ENCODE data around the gene FOSL1. TPM values are rescaled to one million over a fixed set of nuclear protein-coding genes. Genes with fewer than 3 reads are reported as not detected.

The FOSL1 gene
- total RNA-seq, 1 experiment from 2014 or later: 54.0 TPM

DNA sequence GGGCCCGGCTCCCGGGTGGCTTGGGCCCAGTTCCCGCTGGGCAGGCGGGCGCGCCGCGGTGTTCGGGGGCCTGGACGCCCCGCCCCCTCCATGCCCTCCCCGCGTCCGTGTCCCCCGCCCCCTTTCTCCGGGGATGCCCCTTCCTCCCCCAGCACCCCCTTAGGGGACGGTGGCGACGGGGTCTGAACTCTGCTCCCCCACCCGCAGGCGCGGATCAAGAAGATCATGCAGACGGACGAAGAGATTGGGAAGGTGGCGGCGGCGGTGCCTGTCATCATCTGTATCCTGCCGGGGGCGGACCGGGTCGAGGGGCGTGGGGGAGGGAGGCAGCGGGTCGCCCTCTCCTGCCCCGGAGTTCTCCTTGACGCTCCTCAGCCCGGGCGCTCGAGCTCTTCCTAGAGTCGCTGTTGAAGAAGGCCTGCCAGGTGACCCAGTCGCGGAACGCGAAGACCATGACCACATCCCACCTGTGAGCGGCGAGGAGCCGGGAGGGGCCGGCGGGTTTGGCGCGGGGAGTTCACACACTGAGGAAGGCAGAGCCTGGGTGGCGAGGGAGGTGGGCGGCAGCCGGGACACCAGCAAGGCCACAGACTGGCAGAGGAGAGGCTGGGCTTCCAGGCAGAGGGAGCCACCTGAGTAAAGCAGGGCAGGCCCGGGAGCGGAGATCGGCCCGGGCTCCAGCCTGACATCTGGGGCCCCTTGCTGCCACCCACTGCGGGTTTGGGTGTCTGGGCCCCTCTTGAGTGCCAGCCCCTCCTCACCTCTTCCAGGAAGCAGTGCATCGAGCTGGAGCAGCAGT lies 19.6 kb upstream of the FOSL1 start:
- DNase-seq (ENCODE audit: low read depth): peak; percentile 55

GRCh38 chr11:65919141-65919572 lies 19.0 kb upstream of the FOSL1 start, which contains the start of gene DRAP1:
TSS of gene DRAP1 (plus strand) at chr11:65919426. CDS start at chr11:65919502, 76 bp downstream.
- DNase-seq (ENCODE audit: low read depth): peak; percentile 99

DNA sequence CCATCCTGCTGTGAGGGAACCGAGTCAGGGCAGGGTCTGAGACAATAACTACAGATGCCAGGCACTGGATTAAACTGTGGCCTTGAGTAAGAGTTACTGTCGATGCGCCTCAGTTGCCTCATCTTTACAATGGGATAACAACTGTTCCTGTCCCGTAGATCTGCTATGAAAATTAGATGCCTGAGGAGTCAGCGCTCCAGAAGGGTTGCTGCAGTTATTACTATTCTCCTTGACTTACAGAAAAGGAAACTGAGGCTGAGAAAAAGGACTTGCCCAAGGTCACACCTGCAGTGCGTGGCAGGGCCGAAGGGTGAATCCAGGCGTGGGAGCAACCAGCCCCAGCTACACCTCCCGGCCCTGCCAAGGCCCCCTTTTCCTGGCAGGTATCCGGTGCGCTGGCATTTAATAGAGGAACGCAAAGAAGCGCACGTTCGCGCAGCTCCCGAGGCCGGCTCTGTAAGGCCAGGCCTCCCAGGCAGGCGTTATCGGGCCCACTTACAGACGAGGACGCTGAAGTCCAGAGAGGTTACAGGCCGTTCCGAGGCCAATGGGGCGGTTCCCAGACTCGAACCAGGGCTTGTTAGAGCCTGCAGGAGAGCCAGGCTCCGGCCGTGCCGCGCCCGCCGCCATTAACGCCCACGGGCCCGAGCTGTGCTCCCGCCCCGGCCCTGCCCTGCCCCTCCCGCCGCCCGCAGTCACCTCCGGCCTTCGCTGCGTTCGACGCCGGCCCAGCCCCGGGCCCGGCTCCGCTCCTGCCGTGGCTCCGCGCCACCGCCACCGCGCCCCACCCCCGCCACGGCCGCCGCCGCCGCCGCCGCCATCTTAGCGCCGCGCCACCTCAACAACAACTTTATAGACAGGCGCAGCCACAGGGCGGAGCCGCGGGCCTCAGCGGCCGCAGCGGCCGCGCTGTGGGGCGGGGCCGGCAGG lies 18.3 kb upstream of the FOSL1 start, which contains the start of gene C11orf68:
C11orf68 (minus strand) TSS at position 852 of the 930 bp plus-strand sequence; CDS start at position 821, 31 bp downstream.
- DNase-seq (ENCODE audit: low read depth): no peak

DNA sequence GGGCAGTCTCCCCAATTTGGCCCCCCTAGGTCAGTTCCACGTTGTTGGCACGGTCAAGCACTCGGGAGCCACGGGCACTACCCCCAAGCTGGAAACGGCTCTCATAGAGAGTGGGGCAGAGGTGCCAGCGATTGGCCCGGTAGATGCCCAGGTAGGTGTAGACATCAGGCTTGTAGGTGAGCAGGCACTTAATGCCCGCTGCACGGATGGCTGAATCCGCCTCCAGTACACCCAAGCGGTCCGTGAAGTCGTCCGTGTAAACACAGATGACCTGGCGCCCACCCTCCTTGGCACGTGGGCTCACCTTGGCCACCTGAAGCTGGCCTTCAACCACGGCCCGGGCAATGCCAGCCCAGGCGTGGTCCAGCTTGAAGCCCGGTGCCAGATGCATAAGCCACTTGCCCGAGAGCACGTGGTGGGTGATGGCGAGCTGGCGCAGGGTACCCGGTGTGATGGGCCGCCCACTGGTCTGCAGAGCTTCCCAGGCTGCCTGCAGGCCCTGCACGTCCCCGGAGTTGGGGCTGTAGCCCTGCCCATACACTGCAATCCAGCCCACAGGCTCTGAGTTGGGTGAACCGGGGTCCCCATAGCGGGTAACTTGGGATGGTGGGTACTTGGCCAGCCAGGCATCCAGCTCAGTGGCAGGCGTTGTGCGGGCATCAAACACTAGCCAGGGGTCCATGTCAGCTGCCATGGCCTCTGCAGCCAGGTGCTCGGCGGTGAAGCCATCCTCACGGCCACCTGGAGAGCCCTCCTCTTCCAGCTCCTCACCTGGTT lies 17.4 kb upstream of the FOSL1 start:
- peak; percentile 39 for DNase-seq (ENCODE audit: low read depth)

DNA sequence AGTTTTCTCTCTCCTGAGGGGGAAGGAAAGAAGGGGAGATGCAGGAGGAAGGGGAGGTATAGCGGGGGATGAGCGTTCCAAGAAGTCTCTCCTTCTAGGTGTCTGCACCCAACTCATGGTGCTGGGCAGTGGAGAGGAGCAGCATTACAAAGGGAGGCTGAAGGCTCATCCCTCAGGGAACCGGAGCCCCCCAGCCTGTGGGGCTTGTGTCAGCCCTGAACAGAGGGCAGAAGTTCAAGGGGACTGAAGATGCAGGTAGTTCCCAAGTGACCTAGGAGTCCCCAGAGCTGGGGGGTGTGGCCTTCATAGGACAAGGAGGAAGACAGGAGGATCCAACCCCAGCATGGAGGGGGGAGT lies 16.9 kb upstream of the FOSL1 start:
- no peak for DNase-seq (ENCODE audit: low read depth)

GRCh38 chr11:65916391-65916790 lies 16.2 kb upstream of the FOSL1 start:
- DNase-seq (ENCODE audit: low read depth): no peak

DNA sequence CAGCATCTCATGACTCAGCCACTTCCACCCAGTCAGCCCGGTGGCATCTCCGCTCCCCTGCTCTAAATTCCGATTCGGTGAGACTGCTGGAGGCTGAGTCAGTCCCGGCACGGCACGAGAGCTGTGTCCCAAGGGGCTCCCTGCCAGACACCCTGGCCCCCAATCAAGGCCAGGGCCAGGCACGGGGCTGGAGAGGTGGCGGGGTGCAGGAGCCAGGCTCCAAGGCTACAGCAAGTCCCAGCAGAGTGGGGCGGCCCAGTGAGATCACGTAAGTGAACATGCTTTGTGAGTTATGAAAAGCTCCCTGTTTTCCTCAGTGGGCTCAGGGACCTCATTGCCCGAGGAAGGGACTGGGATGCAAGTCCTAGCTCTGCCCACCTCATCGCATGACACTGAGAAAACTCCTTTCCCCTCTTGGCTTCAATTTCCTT lies 15.6 kb upstream of the FOSL1 start:
- DNase-seq (ENCODE audit: low read depth): peak; percentile 99

GRCh38 chr11:65915101-65915820 lies 15.1 kb upstream of the FOSL1 start:
- peak; percentile 68 for DNase-seq (ENCODE audit: low read depth)

DNA sequence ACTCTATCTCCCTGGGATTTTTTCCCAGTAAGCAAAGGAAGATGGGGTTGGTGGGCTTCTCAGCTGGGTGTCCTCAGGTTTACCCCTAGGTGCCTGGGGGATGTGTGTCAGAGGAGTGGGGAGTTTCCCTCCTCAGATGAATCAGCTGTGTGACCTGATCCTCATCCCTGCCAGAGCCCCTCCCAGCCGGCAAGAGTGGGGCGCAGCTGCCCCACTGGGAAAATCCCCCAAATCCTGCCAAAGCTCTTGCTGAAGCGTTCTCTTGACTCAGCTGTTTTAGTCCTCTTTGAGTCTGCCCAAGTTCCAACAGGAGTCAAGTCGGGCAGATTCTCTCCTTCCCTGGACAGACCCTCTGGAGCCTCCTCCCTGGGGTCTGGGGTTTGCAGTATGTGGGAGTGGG lies 12.7 kb upstream of the FOSL1 start:
- peak; percentile 94 for DNase-seq (ENCODE audit: low read depth)

DNA sequence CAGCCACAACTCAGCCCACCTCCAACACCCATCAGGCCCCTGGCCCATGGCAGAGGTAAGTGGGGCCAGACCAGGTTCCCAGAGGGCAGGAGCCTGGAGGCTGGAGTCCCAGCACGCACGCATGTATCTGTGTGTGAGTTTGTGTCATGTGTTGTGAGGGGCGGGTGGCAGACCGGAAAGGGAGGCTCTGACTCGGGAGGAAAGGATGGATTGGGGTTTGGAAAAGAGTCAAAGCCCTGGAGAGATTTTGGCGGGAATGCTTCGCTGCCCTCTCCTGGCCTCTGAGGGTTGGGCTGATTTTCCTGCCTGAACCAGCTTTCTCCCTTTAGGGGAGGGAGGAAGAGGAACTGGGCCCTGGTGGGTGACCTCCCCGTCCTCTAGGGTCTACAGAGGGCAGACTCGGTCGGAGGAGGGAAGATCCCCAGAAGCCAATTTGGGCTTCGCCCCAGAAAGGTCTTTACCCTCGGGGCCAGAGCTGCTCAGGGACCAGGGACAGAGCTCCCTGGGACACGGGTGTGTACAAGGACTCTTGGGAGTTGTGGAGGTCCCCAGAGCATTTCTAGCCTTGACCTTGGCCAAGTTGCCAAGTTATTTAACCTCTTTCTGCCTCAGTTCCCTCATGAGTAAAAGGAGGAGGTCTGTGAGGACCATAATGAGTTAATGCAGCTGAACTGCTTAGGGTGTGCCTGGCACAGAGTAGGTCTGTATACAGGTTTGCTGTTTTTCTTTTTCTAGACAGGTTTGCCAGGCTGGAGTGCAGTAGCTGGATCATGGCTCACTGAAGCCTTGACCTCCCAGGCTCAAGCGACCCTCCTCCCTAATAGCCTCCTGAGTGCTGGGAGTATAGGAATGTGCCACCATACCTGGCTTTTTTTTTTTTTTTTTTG lies 11.7 kb upstream of the FOSL1 start:
- DNase-seq (ENCODE audit: low read depth): peak; percentile 96

DNA sequence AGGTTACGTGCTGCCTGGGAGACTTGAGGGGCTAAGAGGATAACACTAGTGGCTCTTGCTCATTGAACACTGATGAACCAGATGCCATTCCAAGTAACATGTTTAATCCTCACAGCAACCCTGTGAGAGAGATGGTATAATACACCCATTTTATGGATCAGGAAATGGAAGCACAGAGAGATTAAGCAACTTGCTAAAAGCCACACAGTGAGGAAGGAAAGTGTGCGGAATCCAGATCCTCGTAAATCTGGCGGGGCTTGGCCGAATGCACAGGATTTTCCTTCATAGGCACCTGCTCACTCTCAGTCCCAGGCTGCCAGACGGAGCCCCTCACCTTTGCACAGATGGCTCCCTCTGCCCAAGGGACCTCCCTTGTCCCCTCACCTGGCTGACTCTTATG lies 7.7 kb upstream of the FOSL1 start:
- no peak for DNase-seq (ENCODE audit: low read depth)

- DNase-seq (ENCODE audit: low read depth): peak; percentile 27
These were observed 6.4 kb upstream of the FOSL1 start for GRCh38 chr11:65906602-65907001.

- DNase-seq (ENCODE audit: low read depth): no peak
These were observed 3.5 kb upstream of the FOSL1 start for GRCh38 chr11:65903715-65904114.

- peak; percentile 96 for DNase-seq (ENCODE audit: low read depth)
These were observed 2.9 kb upstream of the FOSL1 start for GRCh38 chr11:65903068-65903481.

DNA sequence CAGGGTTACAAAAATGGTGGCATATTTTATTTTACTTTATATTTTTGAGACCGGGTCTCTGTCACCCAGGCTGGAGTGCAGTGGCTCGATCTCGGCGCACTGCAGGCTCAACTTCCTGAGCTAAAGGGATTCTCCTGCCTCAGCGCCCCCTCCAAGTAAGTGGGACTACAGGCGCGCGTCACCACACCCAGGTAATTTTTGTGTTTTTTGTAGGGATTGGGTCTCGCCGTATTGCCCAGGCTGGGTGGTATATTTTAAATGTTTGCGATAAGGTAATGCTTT lies 652 bp upstream of the FOSL1 start:
- no peak for DNase-seq (ENCODE audit: low read depth)

DNA sequence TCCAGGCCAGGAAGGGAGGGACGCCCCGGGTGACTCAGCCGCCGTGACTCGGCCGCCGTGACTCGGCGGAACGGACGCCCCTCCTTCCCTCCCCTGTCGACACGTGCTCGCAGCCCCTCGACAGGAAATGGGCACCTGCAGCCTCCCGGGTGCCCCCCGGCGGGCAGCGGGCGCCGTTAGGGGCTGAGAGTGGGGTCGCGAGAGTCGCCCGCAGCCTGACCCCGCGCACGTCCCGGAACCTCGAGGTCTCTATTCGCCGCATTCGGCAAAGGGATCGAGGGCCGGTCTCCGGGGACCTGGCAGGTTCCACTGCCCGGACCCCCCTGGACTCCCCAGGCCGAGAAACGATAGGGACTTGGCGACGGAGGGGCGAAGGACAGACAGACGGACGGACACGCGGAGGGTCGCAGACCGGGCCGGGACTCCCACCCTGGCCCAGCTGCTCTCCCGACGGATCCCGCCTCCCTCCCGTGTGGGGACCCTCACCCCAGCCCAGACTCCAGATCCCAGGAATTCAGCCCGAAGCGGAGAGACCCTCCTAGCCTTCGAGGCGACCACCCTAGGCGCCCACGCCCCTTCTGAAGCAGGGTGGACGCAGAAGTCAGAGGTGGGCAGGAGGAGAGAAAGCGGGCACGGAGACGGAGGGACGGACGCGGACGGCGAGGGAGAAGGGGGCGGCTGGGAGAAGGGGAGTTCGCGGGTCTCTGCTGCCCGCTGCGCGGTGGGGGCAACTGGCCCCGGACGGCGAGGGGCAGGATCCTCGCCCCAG lies 648 bp downstream of the FOSL1 start:
- DNase-seq (ENCODE audit: low read depth): peak; percentile 96

DNA sequence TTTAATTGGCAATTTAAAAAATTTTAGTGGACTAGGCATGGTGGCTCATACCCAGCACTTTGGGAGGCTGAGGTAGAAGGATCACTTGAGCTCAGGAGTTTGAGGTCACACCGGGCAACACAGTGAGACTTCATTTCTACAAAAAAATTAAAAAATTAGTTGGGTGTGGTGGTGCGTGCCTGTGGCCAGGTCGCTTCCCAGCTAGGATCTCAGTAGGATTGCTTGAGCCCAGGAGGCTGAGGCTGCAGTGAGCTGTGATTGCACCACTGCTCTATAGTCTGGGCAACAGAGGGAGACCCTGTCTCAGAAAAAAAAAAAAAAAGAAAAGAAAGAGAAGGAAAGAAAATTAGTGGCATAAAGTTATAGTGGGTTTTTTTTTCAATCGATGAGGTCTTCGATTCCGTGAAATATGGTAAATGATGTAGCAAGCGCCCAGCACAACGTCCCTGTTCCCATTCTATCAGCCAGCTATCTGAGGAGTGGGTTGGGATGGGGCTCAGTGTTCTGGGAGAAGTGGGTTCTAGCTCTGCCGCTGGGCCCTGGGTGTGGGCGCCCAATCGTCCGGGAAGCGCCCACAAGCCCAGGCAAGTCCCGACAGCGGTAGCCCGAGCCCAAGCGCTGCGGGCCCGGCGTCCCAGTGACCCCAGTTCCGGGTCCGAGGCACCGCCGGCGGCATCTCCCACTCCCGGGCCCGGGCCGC lies 1.4 kb downstream of the FOSL1 start:
- DNase-seq (ENCODE audit: low read depth): no peak

- no peak for DNase-seq (ENCODE audit: low read depth)
These were observed 3.1 kb downstream of the FOSL1 start for GRCh38 chr11:65897020-65897471.

Measured in Daoy (cell line).